Measurements from ENCODE around the gene SETD2. TPM values are rescaled to one million over a fixed set of nuclear protein-coding genes. Genes with fewer than 3 reads are reported as not detected.

The SETD2 gene
- total and polyA plus RNA-seq, 9 of the 15 experiments (the other 6 are each of a cell fraction or from before 2014, with no cell fraction given) = 8.2 to 44.0 (median 33.6) TPM

DNA sequence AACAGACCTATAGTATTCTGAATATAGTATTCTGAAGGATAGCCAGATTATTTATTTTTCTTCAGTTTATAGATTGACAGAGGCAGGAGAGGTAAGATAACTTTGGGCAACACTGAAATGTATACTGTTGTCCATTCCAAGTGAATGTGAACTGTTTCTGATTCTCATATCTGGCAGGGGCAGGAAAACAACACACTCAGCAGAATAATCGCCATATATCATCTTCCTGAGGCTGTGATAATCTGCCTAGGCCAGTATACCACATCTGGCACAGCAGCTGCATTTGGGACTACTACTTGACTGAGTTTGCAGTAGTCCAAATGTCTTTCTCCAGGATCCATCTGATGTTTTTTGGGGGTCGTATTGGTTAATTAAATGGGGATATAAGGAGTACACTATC is 22.4 kb upstream of the SETD2 start (continued):
- TF ChIP-seq, protein P1, sequence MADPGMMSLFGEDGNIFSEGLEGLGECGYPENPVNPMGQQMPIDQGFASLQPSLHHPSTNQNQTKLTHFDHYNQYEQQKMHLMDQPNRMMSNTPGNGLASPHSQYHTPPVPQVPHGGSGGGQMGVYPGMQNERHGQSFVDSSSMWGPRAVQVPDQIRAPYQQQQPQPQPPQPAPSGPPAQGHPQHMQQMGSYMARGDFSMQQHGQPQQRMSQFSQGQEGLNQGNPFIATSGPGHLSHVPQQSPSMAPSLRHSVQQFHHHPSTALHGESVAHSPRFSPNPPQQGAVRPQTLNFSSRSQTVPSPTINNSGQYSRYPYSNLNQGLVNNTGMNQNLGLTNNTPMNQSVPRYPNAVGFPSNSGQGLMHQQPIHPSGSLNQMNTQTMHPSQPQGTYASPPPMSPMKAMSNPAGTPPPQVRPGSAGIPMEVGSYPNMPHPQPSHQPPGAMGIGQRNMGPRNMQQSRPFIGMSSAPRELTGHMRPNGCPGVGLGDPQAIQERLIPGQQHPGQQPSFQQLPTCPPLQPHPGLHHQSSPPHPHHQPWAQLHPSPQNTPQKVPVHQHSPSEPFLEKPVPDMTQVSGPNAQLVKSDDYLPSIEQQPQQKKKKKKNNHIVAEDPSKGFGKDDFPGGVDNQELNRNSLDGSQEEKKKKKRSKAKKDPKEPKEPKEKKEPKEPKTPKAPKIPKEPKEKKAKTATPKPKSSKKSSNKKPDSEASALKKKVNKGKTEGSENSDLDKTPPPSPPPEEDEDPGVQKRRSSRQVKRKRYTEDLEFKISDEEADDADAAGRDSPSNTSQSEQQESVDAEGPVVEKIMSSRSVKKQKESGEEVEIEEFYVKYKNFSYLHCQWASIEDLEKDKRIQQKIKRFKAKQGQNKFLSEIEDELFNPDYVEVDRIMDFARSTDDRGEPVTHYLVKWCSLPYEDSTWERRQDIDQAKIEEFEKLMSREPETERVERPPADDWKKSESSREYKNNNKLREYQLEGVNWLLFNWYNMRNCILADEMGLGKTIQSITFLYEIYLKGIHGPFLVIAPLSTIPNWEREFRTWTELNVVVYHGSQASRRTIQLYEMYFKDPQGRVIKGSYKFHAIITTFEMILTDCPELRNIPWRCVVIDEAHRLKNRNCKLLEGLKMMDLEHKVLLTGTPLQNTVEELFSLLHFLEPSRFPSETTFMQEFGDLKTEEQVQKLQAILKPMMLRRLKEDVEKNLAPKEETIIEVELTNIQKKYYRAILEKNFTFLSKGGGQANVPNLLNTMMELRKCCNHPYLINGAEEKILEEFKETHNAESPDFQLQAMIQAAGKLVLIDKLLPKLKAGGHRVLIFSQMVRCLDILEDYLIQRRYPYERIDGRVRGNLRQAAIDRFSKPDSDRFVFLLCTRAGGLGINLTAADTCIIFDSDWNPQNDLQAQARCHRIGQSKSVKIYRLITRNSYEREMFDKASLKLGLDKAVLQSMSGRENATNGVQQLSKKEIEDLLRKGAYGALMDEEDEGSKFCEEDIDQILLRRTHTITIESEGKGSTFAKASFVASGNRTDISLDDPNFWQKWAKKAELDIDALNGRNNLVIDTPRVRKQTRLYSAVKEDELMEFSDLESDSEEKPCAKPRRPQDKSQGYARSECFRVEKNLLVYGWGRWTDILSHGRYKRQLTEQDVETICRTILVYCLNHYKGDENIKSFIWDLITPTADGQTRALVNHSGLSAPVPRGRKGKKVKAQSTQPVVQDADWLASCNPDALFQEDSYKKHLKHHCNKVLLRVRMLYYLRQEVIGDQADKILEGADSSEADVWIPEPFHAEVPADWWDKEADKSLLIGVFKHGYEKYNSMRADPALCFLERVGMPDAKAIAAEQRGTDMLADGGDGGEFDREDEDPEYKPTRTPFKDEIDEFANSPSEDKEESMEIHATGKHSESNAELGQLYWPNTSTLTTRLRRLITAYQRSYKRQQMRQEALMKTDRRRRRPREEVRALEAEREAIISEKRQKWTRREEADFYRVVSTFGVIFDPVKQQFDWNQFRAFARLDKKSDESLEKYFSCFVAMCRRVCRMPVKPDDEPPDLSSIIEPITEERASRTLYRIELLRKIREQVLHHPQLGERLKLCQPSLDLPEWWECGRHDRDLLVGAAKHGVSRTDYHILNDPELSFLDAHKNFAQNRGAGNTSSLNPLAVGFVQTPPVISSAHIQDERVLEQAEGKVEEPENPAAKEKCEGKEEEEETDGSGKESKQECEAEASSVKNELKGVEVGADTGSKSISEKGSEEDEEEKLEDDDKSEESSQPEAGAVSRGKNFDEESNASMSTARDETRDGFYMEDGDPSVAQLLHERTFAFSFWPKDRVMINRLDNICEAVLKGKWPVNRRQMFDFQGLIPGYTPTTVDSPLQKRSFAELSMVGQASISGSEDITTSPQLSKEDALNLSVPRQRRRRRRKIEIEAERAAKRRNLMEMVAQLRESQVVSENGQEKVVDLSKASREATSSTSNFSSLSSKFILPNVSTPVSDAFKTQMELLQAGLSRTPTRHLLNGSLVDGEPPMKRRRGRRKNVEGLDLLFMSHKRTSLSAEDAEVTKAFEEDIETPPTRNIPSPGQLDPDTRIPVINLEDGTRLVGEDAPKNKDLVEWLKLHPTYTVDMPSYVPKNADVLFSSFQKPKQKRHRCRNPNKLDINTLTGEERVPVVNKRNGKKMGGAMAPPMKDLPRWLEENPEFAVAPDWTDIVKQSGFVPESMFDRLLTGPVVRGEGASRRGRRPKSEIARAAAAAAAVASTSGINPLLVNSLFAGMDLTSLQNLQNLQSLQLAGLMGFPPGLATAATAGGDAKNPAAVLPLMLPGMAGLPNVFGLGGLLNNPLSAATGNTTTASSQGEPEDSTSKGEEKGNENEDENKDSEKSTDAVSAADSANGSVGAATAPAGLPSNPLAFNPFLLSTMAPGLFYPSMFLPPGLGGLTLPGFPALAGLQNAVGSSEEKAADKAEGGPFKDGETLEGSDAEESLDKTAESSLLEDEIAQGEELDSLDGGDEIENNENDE (IDR thresholded peaks at IDR 0.05; ENCODE audit: low read depth, low read length) = no peak
- no peak for TF ChIP-seq TAF9B (IDR thresholded peaks at IDR 0.05; ENCODE audit: partially characterized antibody)
- no peak; the same call in 1 of the 2 replicates for TF ChIP-seq ZNF766 (CRISPR knock-in tag; conservative IDR thresholded peaks at IDR 0.05)
- TF ChIP-seq, protein P2, sequence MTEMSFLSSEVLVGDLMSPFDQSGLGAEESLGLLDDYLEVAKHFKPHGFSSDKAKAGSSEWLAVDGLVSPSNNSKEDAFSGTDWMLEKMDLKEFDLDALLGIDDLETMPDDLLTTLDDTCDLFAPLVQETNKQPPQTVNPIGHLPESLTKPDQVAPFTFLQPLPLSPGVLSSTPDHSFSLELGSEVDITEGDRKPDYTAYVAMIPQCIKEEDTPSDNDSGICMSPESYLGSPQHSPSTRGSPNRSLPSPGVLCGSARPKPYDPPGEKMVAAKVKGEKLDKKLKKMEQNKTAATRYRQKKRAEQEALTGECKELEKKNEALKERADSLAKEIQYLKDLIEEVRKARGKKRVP (CRISPR knock-in tag; IDR thresholded peaks at IDR 0.05) = no peak
- TF ChIP-seq HNRNPUL1 (IDR thresholded peaks at IDR 0.05; ENCODE audit: low read length) = no peak
- TF ChIP-seq, protein P3, sequence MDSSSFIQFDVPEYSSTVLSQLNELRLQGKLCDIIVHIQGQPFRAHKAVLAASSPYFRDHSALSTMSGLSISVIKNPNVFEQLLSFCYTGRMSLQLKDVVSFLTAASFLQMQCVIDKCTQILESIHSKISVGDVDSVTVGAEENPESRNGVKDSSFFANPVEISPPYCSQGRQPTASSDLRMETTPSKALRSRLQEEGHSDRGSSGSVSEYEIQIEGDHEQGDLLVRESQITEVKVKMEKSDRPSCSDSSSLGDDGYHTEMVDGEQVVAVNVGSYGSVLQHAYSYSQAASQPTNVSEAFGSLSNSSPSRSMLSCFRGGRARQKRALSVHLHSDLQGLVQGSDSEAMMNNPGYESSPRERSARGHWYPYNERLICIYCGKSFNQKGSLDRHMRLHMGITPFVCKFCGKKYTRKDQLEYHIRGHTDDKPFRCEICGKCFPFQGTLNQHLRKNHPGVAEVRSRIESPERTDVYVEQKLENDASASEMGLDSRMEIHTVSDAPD (CRISPR knock-in tag; IDR thresholded peaks at IDR 0.05) = no peak
- no peak for TF ChIP-seq TCF7 (IDR thresholded peaks at IDR 0.05; ENCODE audit: borderline replicate concordance)
- TF ChIP-seq, protein P4, sequence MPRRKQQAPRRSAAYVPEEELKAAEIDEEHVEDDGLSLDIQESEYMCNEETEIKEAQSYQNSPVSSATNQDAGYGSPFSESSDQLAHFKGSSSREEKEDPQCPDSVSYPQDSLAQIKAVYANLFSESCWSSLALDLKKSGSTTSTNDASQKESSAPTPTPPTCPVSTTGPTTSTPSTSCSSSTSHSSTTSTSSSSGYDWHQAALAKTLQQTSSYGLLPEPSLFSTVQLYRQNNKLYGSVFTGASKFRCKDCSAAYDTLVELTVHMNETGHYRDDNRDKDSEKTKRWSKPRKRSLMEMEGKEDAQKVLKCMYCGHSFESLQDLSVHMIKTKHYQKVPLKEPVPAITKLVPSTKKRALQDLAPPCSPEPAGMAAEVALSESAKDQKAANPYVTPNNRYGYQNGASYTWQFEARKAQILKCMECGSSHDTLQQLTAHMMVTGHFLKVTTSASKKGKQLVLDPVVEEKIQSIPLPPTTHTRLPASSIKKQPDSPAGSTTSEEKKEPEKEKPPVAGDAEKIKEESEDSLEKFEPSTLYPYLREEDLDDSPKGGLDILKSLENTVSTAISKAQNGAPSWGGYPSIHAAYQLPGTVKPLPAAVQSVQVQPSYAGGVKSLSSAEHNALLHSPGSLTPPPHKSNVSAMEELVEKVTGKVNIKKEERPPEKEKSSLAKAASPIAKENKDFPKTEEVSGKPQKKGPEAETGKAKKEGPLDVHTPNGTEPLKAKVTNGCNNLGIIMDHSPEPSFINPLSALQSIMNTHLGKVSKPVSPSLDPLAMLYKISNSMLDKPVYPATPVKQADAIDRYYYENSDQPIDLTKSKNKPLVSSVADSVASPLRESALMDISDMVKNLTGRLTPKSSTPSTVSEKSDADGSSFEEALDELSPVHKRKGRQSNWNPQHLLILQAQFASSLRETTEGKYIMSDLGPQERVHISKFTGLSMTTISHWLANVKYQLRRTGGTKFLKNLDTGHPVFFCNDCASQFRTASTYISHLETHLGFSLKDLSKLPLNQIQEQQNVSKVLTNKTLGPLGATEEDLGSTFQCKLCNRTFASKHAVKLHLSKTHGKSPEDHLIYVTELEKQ (CRISPR knock-in tag; IDR thresholded peaks at IDR 0.05) = no peak
- TF ChIP-seq KLF6 (CRISPR knock-in tag; IDR thresholded peaks at IDR 0.05; ENCODE audit: borderline replicate concordance) = no peak
- no peak for TF ChIP-seq NFATC3 (IDR thresholded peaks at IDR 0.05)
- TF ChIP-seq FOXK1 (CRISPR knock-in tag; IDR thresholded peaks at IDR 0.05; ENCODE audit: borderline replicate concordance) = no peak
